ENCODE measurements around the gene HYDIN. TPM values are rescaled to one million over a fixed set of nuclear protein-coding genes. Genes with fewer than 3 reads are reported as not detected.

Gene HYDIN
- total and polyA plus RNA-seq, 7 experiments from 2014 or later, result 0.13 to 0.89 (median 0.32) TPM; not detected in 4

- Mint-ChIP-seq H3K4me3 (no peak overlapping the region), H3K9me3 (no peaks in the 10 kb centered on the region), H3K27me3 (no peaks in the 10 kb centered on the region), H3K36me3 (peaks cover 0 to 60% (median 19%) of the 10 kb centered on the region in 5 donors), H3K4me1 (peaks cover 0 to 5% (median 0%) of the 10 kb centered on the region in 7 donors), H3K27ac (peak overlapping the region in 2 of 9 donors; percentile 7 to 20)
- intact Hi-C loops (cut with micrococcal nuclease), result no loop called here
- ATAC-seq (no peak), DNase-seq (no peak)
- Histone ChIP-seq H3K27me3 (ENCODE audit: control insufficient read depth in 2 of 2, insufficient read depth in 2 of 2, low read length in 2 of 2) (no peaks in the 10 kb centered on the region), H3K4me3 (ENCODE audit: low read length) (no peak overlapping the region), H3K36me3 (ENCODE audit: control insufficient read depth in 2 of 3, insufficient read depth in 3 of 3, low read length in 3 of 3) (peaks cover 0 to 91% (median 0%) of the 10 kb centered on the region in 3 experiments), H3K9me3 (ENCODE audit: control insufficient read depth in 2 of 3, low read length in 3 of 3) (no peaks in the 10 kb centered on the region), H3K27ac (ENCODE audit: low read depth, low read length) (no peak overlapping the region), H3K4me1 (ENCODE audit: control insufficient read depth in 2 of 2, insufficient read depth in 2 of 2, low read length in 2 of 2) (no peaks in the 10 kb centered on the region)
- ChIA-PET CTCF (no interaction called here), POLR2A (interaction anchor here (1.0 kb wide), 1 partner anchor 40 kb away, joined by 3 read pairs; no protein-coding TSS in a partner anchor)
Observed at GRCh38 chr16:70759666-70760065, 470.9 kb downstream of the HYDIN start.

DNA sequence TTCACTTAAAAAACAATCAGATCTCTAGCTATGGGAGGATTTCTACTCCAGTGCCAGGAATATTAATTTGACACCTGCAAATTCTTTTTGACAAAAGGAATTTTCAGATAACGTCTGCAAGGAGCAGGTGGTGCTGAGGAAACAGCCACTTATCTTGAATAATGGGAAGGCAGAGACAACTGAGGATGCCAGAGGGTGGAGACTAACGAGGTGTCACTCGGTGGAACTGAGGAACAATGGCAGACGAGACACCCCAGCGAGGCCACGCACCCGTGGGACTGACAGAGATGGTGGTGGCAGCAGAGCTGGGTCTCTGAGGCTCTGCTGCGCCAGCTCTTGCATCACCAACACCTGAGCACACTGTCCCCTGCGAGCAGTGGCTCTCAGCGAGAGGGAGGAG is 471.7 kb downstream of the HYDIN start:
- H3K27ac Mint-ChIP-seq, result peak overlapping the region in 1 of 9 donors; percentile 62
- ChIA-PET CTCF (no interaction called here), POLR2A (no interaction called here)
- Histone ChIP-seq H3K4me1 (ENCODE audit: control insufficient read depth in 2 of 2, insufficient read depth in 2 of 2, low read length in 2 of 2) (no peaks in the 10 kb centered on the region), H3K27me3 (ENCODE audit: control insufficient read depth in 2 of 2, insufficient read depth in 2 of 2, low read length in 2 of 2) (no peaks in the 10 kb centered on the region), H3K27ac (ENCODE audit: low read depth, low read length) (no peak overlapping the region), H3K9me3 (ENCODE audit: control insufficient read depth in 2 of 3, low read length in 3 of 3) (no peaks in the 10 kb centered on the region), H3K36me3 (ENCODE audit: control insufficient read depth in 2 of 3, insufficient read depth in 3 of 3, low read length in 3 of 3) (peaks cover 0 to 90% (median 0%) of the 10 kb centered on the region in 3 experiments), H3K4me3 (ENCODE audit: low read length) (no peak overlapping the region)
- DNase-seq, result no peak
- no peak overlapping the region for H3K4me3 Mint-ChIP-seq
- intact Hi-C loops (cut with micrococcal nuclease), result no loop called here
- H3K9me3 Mint-ChIP-seq, result no peaks in the 10 kb centered on the region
- H3K27me3 Mint-ChIP-seq, result no peaks in the 10 kb centered on the region
- no peak for ATAC-seq
- H3K4me1 Mint-ChIP-seq, result peaks cover 0 to 5% (median 0%) of the 10 kb centered on the region in 7 donors
- H3K36me3 Mint-ChIP-seq, result peaks cover 0 to 55% (median 20%) of the 10 kb centered on the region in 5 donors

Other genes with a start within 250 kb of the HYDIN start
- gene CMTR2, start 58.7 kb upstream of the HYDIN start, total RNA-seq, result 10 to 100 TPM in 4 of 5 experiments, 1 to 10 TPM in 1; 8.0 to 28.2 (median 22.3) TPM
- gene CMTR2, start 58.7 kb upstream of the HYDIN start, polyA plus RNA-seq, result 10 to 100 TPM; 19.5 to 28.8 TPM
- not detected for gene CALB2, start 128.0 kb upstream of the HYDIN start, total RNA-seq
- gene CALB2, start 128.0 kb upstream of the HYDIN start, polyA plus RNA-seq, result not detected
- gene TLE7, start 211.3 kb upstream of the HYDIN start, total RNA-seq, result not detected
- not detected for gene TLE7, start 211.3 kb upstream of the HYDIN start, polyA plus RNA-seq
- 10 to 100 TPM in 2 of 5 experiments, 1 to 10 TPM in 3; 6.5 to 16.0 (median 8.8) TPM for gene ZNF23, start 231.5 kb upstream of the HYDIN start, total RNA-seq
- gene ZNF23, start 231.5 kb upstream of the HYDIN start, polyA plus RNA-seq, result 1 to 10 TPM; 7.1 to 7.5 TPM

All from naive thymus-derived CD4-positive, alpha-beta T cell (primary cell).